AG04449 (cell line): ENCODE data around the gene HNF4A.

ENCODE experiments used
- CTCF ChIA-PET: fragments of 350-600 bp; formaldehyde crosslinking; extraction: SDS; loops from one replicate; lab custom pipeline; 2021; ENCODE audit warnings: antibody characterized with exemption; lab: Yijun Ruan, JAX
- POLR2A ChIA-PET: fragments of 400-600, 350-600 bp; formaldehyde crosslinking; extraction: SDS; loops from one replicate; lab custom pipeline; 2020; ENCODE audit warnings: antibody characterized with exemption, inconsistent platforms; lab: Yijun Ruan, JAX
- DNase-seq: peaks from one replicate; pipeline ENCODE4 v3.0.0-alpha.2; 2010; ENCODE audit warnings: low read depth, low spot score
- H3K4me3 ChIP-seq: 2 replicates; pipeline ENCODE4 v1.5.1; 2011; ENCODE audit warnings: low read depth, mild to moderate bottlenecking, control low read depth, low read length
- CTCF ChIP-seq: IDR thresholded peaks from one replicate; pipeline ENCODE4 v1.5.1; 2011; ENCODE audit warnings: mild to moderate bottlenecking, moderate library complexity, low read length, control low read depth, inconsistent platforms; ENCODE audit not compliant: insufficient read depth; ENCODE audit errors: missing control alignments

Gene HNF4A

GRCh38 chr20:44420497-44420896 is 65.0 kb downstream of the HNF4A start:
- POLR2A ChIA-PET = no interaction called here
- DNase-seq = no peak
- TF ChIP-seq CTCF = no peak
- H3K4me3 ChIP-seq = no peak overlapping the region
- CTCF ChIA-PET = interaction anchor here (1.3 kb wide), 1 partner anchor 18 kb away, joined by 3 read pairs; no protein-coding TSS in a partner anchor

- no peak for DNase-seq
- H3K4me3 ChIP-seq = no peak overlapping the region
- no peak for TF ChIP-seq CTCF
- ChIA-PET CTCF (no interaction called here), POLR2A (no interaction called here)
Observed at GRCh38 chr20:44422083-44422482, 66.6 kb downstream of the HNF4A start.

GRCh38 chr20:44423480-44423879 is 68.0 kb downstream of the HNF4A start:
- no peak overlapping the region for H3K4me3 ChIP-seq
- ChIA-PET CTCF (no interaction called here), POLR2A (no interaction called here)
- DNase-seq = no peak
- TF ChIP-seq CTCF = no peak

- CTCF ChIA-PET = no interaction called here
- POLR2A ChIA-PET = no interaction called here
- TF ChIP-seq CTCF = no peak
- no peak overlapping the region for H3K4me3 ChIP-seq
- no peak for DNase-seq
Observed at GRCh38 chr20:44424039-44424495, 68.6 kb downstream of the HNF4A start.

GRCh38 chr20:44425923-44426322 is 70.4 kb downstream of the HNF4A start:
- H3K4me3 ChIP-seq = no peak overlapping the region
- DNase-seq = no peak
- POLR2A ChIA-PET = no interaction called here
- no peak for TF ChIP-seq CTCF
- CTCF ChIA-PET = interaction anchor here (1.9 kb wide), 1 partner anchor 36 kb away, joined by 4 read pairs; no protein-coding TSS in a partner anchor

- no peak for DNase-seq
- TF ChIP-seq CTCF = no peak
- ChIA-PET CTCF (interaction anchor here (0.8 to 1.9 kb wide), 2 partner anchors 34 to 38 kb away, joined by 3 to 4 read pairs; no protein-coding TSS in a partner anchor), POLR2A (no interaction called here)
- H3K4me3 ChIP-seq = no peak overlapping the region
Observed at GRCh38 chr20:44426879-44427790, 71.6 kb downstream of the HNF4A start.
